Loucy (cell line): ENCODE data around the gene POLR2L.

Source experiments
- H2AFZ ChIP-seq: fragments of 200-600 bp; sonication (generic); 2 replicates; pipeline ENCODE4 v1.6.0; 2016; ENCODE audit warnings: antibody characterized with exemption, mild to moderate bottlenecking, low read length, moderate library complexity
- H3F3A ChIP-seq: fragments of 200-600 bp; 2 replicates; pipeline ENCODE4 v1.6.0; 2016; ENCODE audit warnings: antibody characterized with exemption, low read depth, mild to moderate bottlenecking
- H3K27me3 ChIP-seq: fragments of 200-600 bp; sonication (generic); 2 replicates; pipeline ENCODE4 v1.6.1; 2014; ENCODE audit warnings: low read length, mild to moderate bottlenecking; ENCODE audit not compliant: insufficient read depth, poor library complexity, severe bottlenecking
- H3K36me3 ChIP-seq: fragments of 200-600 bp; sonication (generic); 2 replicates; pipeline ENCODE4 v1.6.1; 2016; ENCODE audit warnings: low read length; ENCODE audit not compliant: insufficient read depth
- H3K4me1 ChIP-seq: fragments of 200-600 bp; sonication (generic); 2 replicates; pipeline ENCODE4 v1.5.1; 2014; ENCODE audit warnings: low read length, mild to moderate bottlenecking; ENCODE audit not compliant: insufficient read depth, poor library complexity, severe bottlenecking
- H3K4me2 ChIP-seq: fragments of 200-600 bp; sonication (generic); 2 replicates; pipeline ENCODE4 v1.6.0; 2014; ENCODE audit warnings: antibody characterized with exemption, low read length, low read depth, mild to moderate bottlenecking; ENCODE audit not compliant: poor library complexity, severe bottlenecking
- H3K4me3 ChIP-seq: fragments of 200-600 bp; sonication (generic); 2 replicates; pipeline ENCODE4 v1.5.1; 2014; ENCODE audit warnings: low read length, mild to moderate bottlenecking, mixed read lengths; ENCODE audit not compliant: poor library complexity, severe bottlenecking
- H3K79me2 ChIP-seq: fragments of 200-600 bp; sonication (generic); 2 replicates; pipeline ENCODE4 v1.6.1; 2014; ENCODE audit warnings: low read length; ENCODE audit not compliant: insufficient read depth
- H3K9ac ChIP-seq: fragments of 200-600 bp; sonication (generic); 2 replicates; pipeline ENCODE4 v1.6.0; 2014; ENCODE audit warnings: mild to moderate bottlenecking, low read depth, low read length, moderate library complexity; ENCODE audit not compliant: poor library complexity, severe bottlenecking
- H3K9me2 ChIP-seq: fragments of 200-600 bp; sonication (generic); replicated peaks from 2 replicates; pipeline ENCODE4 v1.6.1; 2016; ENCODE audit warnings: low read depth, low read length, mixed read lengths
- H3K9me3 ChIP-seq: fragments of 200-600 bp; sonication (generic); 2 replicates; pipeline ENCODE4 v1.6.1; 2014; ENCODE audit warnings: mild to moderate bottlenecking, antibody characterized with exemption, low read length, low read depth; ENCODE audit not compliant: insufficient read depth
- H4K20me1 ChIP-seq: fragments of 200-600 bp; sonication (generic); 2 replicates; pipeline ENCODE4 v1.6.0; 2014; ENCODE audit warnings: antibody characterized with exemption, low read length, mild to moderate bottlenecking; ENCODE audit not compliant: insufficient read depth, poor library complexity, severe bottlenecking
- EZH2phosphoT487 ChIP-seq: fragments of 200-600 bp; IDR thresholded peaks from 2 replicates; pipeline ENCODE4 v1.6.1; 2018; ENCODE audit warnings: antibody characterized with exemption, mild to moderate bottlenecking, moderate library complexity, borderline replicate concordance
- TF ChIP-seq, protein P1 (sequence below): fragments of 200-600 bp; sonication (generic); conservative IDR thresholded peaks from 2 replicates; pipeline ENCODE4 v1.5.1; 2014; ENCODE audit warnings: mild to moderate bottlenecking, antibody characterized with exemption, low read length

POLR2L gene

DNA sequence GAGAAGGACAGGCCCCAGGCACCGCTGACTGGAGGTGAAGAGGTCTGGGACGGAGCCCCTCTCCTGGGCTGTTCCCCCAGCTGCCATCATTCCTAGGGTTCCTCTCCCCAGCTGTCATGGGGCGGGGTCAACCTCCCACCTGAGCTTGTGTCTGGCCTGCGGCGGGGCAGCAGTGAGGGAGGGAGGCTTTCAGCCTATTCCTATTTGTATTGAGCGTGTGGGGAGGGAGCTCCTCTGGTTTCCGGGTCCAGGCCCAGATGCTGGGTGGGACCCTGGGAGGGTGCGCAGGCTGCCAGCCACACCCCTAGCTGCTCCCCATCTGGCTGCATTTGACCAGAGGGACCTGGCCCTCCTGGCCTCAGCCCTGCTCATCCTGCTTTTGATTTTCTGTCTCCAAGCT lies 14.1 kb upstream of the POLR2L start:
- H4K20me1 ChIP-seq, result no peaks in the 10 kb centered on the region
- TF ChIP-seq, protein P1, sequence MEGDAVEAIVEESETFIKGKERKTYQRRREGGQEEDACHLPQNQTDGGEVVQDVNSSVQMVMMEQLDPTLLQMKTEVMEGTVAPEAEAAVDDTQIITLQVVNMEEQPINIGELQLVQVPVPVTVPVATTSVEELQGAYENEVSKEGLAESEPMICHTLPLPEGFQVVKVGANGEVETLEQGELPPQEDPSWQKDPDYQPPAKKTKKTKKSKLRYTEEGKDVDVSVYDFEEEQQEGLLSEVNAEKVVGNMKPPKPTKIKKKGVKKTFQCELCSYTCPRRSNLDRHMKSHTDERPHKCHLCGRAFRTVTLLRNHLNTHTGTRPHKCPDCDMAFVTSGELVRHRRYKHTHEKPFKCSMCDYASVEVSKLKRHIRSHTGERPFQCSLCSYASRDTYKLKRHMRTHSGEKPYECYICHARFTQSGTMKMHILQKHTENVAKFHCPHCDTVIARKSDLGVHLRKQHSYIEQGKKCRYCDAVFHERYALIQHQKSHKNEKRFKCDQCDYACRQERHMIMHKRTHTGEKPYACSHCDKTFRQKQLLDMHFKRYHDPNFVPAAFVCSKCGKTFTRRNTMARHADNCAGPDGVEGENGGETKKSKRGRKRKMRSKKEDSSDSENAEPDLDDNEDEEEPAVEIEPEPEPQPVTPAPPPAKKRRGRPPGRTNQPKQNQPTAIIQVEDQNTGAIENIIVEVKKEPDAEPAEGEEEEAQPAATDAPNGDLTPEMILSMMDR, result no peak
- TF ChIP-seq EZH2phosphoT487, result no peak
- no peaks in the 10 kb centered on the region for H3K36me3 ChIP-seq
- H3K9me3 ChIP-seq, result no peaks in the 10 kb centered on the region
- H3K4me2 ChIP-seq, result no peak overlapping the region
- H3K79me2 ChIP-seq, result no peaks in the 10 kb centered on the region
- H3K9me2 ChIP-seq, result no peaks in the 10 kb centered on the region
- peaks cover 3% of the 10 kb centered on the region for H3K4me1 ChIP-seq
- H3K9ac ChIP-seq, result no peak overlapping the region
- H3K4me3 ChIP-seq, result no peak overlapping the region
- H3K27me3 ChIP-seq, result no peaks in the 10 kb centered on the region
- H2AFZ ChIP-seq, result no peak overlapping the region
- no peaks in the 10 kb centered on the region for H3F3A ChIP-seq

GRCh38 chr11:855796-856195 lies 13.5 kb upstream of the POLR2L start:
- Histone ChIP-seq H3K4me3 (no peak overlapping the region), H4K20me1 (no peaks in the 10 kb centered on the region), H3K36me3 (no peaks in the 10 kb centered on the region), H3K4me2 (no peak overlapping the region), H3K9ac (no peak overlapping the region), H3K9me2 (no peaks in the 10 kb centered on the region), H3K27me3 (no peaks in the 10 kb centered on the region), H3F3A (no peaks in the 10 kb centered on the region), H3K79me2 (no peaks in the 10 kb centered on the region), H2AFZ (no peak overlapping the region), H3K4me1 (peaks cover 3% of the 10 kb centered on the region), H3K9me3 (no peaks in the 10 kb centered on the region)
- TF ChIP-seq, protein P1, result no peak
- TF ChIP-seq EZH2phosphoT487, result no peak

GRCh38 chr11:855330-855674 lies 13.0 kb upstream of the POLR2L start:
- Histone ChIP-seq H3K9me3 (no peaks in the 10 kb centered on the region), H3K4me3 (no peak overlapping the region), H3K36me3 (no peaks in the 10 kb centered on the region), H3K4me2 (no peak overlapping the region), H3F3A (no peaks in the 10 kb centered on the region), H2AFZ (no peak overlapping the region), H3K9ac (no peak overlapping the region), H3K79me2 (no peaks in the 10 kb centered on the region), H3K9me2 (no peaks in the 10 kb centered on the region), H3K27me3 (no peaks in the 10 kb centered on the region), H4K20me1 (no peaks in the 10 kb centered on the region), H3K4me1 (peaks cover 3% of the 10 kb centered on the region)
- no peak for TF ChIP-seq EZH2phosphoT487

- Histone ChIP-seq H3K79me2 (no peaks in the 10 kb centered on the region), H2AFZ (no peak overlapping the region), H3K4me2 (no peak overlapping the region), H3K9ac (no peak overlapping the region), H3K9me3 (no peaks in the 10 kb centered on the region), H3F3A (no peaks in the 10 kb centered on the region), H3K9me2 (no peaks in the 10 kb centered on the region), H3K4me1 (peaks cover under 1% of the 10 kb centered on the region), H3K4me3 (no peak overlapping the region), H4K20me1 (no peaks in the 10 kb centered on the region), H3K36me3 (no peaks in the 10 kb centered on the region), H3K27me3 (no peaks in the 10 kb centered on the region)
- TF ChIP-seq, protein P1, result no peak
- TF ChIP-seq EZH2phosphoT487, result no peak
Observed at GRCh38 chr11:854601-855329, 12.4 kb upstream of the POLR2L start.
